Thoracic aorta endothelial cell (primary cell): Measurements from ENCODE around the gene EP300. TPM values are rescaled to one million over a fixed set of nuclear protein-coding genes. Genes with fewer than 3 reads are reported as not detected.

Source experiments
- small RNA-seq: library from RNA; depleted of rRNA; stranded (forward); fragments of <200 nt; gene quantifications from one replicate; pipeline ENCODE3, GENCODE V24; 2012
- total RNA-seq: library from RNA; depleted of rRNA; stranded (reverse); fragments of >200 nt; gene quantifications from 2 replicates; pipeline ENCODE4 v1.2.3, GENCODE V29; 2012

EP300 gene
- total RNA-seq = 80.9 and 93.9 TPM in 2 replicates

DNA sequence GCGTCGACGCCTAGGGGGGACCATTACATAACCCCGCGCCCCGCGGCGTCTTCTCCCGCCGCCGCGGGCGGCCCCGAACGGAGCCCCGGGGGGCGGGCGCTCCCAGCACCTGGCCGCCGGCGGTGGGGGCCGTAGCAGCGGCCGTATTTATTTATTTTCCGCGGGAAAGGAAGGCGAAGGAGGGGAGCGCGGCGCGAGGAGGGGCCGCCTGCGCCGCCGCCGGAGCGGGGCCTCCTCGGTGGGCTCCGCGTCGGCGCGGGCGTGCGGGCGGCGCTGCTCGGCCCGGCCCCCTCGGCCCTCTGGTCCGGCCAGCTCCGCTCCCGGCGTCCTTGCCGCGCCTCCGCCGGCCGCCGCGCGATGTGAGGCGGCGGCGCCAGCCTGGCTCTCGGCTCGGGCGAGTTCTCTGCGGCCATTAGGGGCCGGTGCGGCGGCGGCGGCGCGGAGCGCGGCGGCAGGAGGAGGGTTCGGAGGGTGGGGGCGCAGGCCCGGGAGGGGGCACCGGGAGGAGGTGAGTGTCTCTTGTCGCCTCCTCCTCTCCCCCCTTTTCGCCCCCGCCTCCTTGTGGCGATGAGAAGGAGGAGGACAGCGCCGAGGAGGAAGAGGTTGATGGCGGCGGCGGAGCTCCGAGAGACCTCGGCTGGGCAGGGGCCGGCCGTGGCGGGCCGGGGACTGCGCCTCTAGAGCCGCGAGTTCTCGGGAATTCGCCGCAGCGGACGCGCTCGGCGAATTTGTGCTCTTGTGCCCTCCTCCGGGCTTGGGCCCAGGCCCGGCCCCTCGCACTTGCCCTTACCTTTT is at the start of gene EP300:
TSS of gene EP300 (plus strand) at position 570 of the 795 bp plus-strand sequence. CDS start 413 bp downstream, outside the sequence.

DNA sequence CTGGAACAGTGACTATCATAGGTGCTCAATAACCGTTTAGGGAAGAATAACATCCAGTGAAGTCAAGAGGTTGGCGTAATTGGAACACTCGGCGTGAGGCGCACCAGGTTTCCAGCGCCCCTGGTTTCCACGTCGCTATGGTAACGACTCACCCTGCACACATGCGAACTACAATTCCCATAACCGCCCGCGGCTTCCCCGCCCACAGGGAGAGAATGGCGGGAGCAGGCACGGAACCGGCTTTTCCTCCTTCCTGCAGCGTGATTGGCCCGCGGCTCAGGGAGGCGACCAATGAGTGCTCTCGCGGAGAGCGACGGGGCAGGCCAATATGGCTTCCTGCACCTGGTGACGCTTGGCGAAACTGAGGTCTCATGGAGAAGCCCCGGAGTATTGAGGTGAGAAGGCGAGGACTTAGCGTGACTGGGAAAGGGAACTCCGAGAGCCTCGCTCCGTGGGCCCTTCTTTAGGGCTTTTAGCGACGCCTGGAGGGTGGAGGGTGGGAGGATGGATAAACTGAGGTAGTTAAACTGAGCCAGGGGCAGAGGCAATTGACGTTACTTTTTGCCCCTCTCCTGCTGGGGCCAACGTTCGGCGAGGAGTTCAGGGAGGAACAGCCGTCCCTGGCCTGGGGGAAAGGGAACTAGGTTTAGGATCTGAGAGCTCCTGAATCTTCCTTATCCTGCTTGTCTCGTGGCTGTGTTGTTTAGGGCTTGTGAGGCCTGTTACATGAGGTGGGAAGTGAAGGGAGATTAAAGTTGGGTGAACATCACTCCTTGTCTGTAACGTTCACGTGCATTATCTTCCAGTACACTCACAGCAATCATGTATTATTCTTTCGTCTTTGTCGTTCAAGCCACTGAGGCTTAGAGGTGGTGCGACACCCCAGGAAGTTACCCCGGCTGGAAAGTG is 112.9 kb downstream of the EP300 start, which contains the start of gene L3MBTL2:
TSS of gene L3MBTL2 (plus strand) at position 321 of the 909 bp plus-strand sequence. CDS start at position 372, 51 bp downstream.

Small RNAs within 50 kb of the gene (small RNA-seq; reads per million reads assigned to genes)
- gene RF00019 (not detected), gene RNU6-375P (not detected)

Other genes starting within 250 kb of the EP300 start
- gene ST13, start 236.0 kb upstream of the EP300 start, total RNA-seq = 172 and 188 TPM in 2 replicates
- 19.4 and 23.0 TPM in 2 replicates for gene XPNPEP3, start 235.4 kb upstream of the EP300 start, total RNA-seq
- not detected in 2 replicates for gene DNAJB7, start 230.5 kb upstream of the EP300 start, total RNA-seq
- 50.4 and 61.2 TPM in 2 replicates for gene RBX1, start 141.2 kb upstream of the EP300 start, total RNA-seq
- gene L3MBTL2, start 112.7 kb downstream of the EP300 start, total RNA-seq = 29.1 and 31.6 TPM in 2 replicates
- gene CHADL, start 148.3 kb downstream of the EP300 start, total RNA-seq = 0.43 and 0.53 TPM in 2 replicates
- 121 and 137 TPM in 2 replicates for gene RANGAP1, start 193.6 kb downstream of the EP300 start, total RNA-seq
- gene ZC3H7B, start 208.9 kb downstream of the EP300 start, total RNA-seq = 64.2 and 70.5 TPM in 2 replicates